ENCODE results near the gene MICOS13. TPM values are rescaled to one million over a fixed set of nuclear protein-coding genes. Genes with fewer than 3 reads are reported as not detected.

MICOS13 gene
- total RNA-seq, 2 experiments from 2014 or later, result 39.2 to 119 TPM

DNA sequence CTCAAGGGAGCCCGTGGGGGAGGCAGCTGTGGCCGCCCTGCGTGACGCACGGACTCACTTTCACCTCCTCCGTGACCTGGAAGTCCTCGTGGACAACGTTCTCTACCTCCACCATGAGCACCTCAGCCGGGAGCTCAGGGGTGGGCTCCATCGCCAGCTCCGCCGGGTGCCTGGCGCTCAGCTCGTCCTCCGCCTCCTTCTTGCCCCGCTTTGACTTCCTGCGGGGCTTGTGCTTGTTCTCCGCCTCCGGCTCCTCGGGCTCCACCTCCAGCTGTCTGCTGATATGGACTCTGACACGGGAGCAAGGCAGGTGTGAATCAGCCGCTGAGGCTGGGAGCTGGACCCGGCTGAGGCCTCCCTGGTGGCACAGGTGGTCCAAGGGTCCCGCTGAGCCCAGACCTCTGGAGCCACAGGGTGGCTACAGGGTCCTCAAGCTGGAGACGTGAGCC is 31.4 kb upstream of the MICOS13 start:
- H3K4me2 ChIP-seq (ENCODE audit: low read length), result no peak overlapping the region
- no peak overlapping the region for H3K4me3 ChIP-seq (ENCODE audit: low read depth, low read length, poor library complexity, severe bottlenecking)
- H2AFZ ChIP-seq (ENCODE audit: low read length), result no peak overlapping the region
- peaks cover 91% of the 10 kb centered on the region for H3K36me3 ChIP-seq (ENCODE audit: insufficient read depth, low read length)
- BruUV-seq (replicated peaks), result no TSS peak
- ChIA-PET CTCF (ENCODE audit: unreplicated experiment) (no interaction called here), POLR2A (no interaction called here)
- intact Hi-C loops (cut with micrococcal nuclease; ENCODE audit: unreplicated experiment), result no loop called here
- no peak for DNase-seq (ENCODE audit: low spot score)
- no peak for TF ChIP-seq CTCF (conservative IDR thresholded peaks at IDR 0.05; ENCODE audit: low read length)
- TF ChIP-seq EZH2phosphoT487 (IDR thresholded peaks at IDR 0.05; ENCODE audit: borderline replicate concordance, low read depth, low read length), result no peak
- H3K9me3 ChIP-seq (ENCODE audit: low read length), result no peaks in the 10 kb centered on the region
- no peak overlapping the region for H3K27ac ChIP-seq (ENCODE audit: low read depth, low read length, poor library complexity, severe bottlenecking)
- H4K20me1 ChIP-seq (ENCODE audit: insufficient read depth, low read length), result no peaks in the 10 kb centered on the region
- no peaks in the 10 kb centered on the region for H3K4me1 ChIP-seq (ENCODE audit: insufficient read depth, low read length, poor library complexity, severe bottlenecking)
- H3K9me2 ChIP-seq (ENCODE audit: insufficient read depth, low read length), result no peaks in the 10 kb centered on the region
- peaks cover 32% of the 10 kb centered on the region for H3K79me2 ChIP-seq (ENCODE audit: insufficient read depth, low read depth, low read length)

DNA sequence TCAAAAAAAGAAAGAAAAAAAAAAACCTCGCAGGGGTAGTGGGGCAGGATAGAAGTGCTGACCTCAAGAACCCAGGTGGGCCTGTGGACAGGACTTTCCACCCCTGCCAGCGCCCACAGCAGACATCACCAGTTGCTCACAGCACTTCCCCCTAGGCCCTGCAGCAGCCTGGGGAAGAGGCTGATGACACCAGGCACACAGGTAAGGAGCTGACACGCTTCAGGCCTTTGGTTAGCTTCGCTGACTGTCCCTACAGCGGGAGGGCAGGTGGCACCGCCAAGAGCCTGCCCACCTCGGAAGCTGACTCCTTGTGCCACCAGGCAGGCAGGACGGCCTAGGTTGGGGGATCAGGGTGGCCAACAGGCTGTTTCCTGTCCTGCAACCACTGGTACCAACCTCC is 30.7 kb upstream of the MICOS13 start:
- Histone ChIP-seq H3K9me3 (ENCODE audit: low read length) (no peaks in the 10 kb centered on the region), H3K4me3 (ENCODE audit: low read depth, low read length, poor library complexity, severe bottlenecking) (no peak overlapping the region), H4K20me1 (ENCODE audit: insufficient read depth, low read length) (no peaks in the 10 kb centered on the region), H3K4me2 (ENCODE audit: low read length) (no peak overlapping the region), H3K9me2 (ENCODE audit: insufficient read depth, low read length) (no peaks in the 10 kb centered on the region), H3K4me1 (ENCODE audit: insufficient read depth, low read length, poor library complexity, severe bottlenecking) (no peaks in the 10 kb centered on the region), H3K36me3 (ENCODE audit: insufficient read depth, low read length) (peaks cover 92% of the 10 kb centered on the region), H3K27ac (ENCODE audit: low read depth, low read length, poor library complexity, severe bottlenecking) (no peak overlapping the region), H2AFZ (ENCODE audit: low read length) (no peak overlapping the region), H3K79me2 (ENCODE audit: insufficient read depth, low read depth, low read length) (peaks cover 25% of the 10 kb centered on the region)
- intact Hi-C loops (cut with micrococcal nuclease; ENCODE audit: unreplicated experiment), result no loop called here
- DNase-seq (ENCODE audit: low spot score), result no peak
- BruUV-seq (replicated peaks), result no TSS peak
- ChIA-PET POLR2A (no interaction called here), CTCF (ENCODE audit: unreplicated experiment) (no interaction called here)
- TF ChIP-seq CTCF (conservative IDR thresholded peaks at IDR 0.05; ENCODE audit: low read length) (no peak), EZH2phosphoT487 (IDR thresholded peaks at IDR 0.05; ENCODE audit: borderline replicate concordance, low read depth, low read length) (no peak)

- POLR2A ChIA-PET, result no interaction called here
- DNase-seq (ENCODE audit: low spot score), result no peak
- Histone ChIP-seq H3K36me3 (ENCODE audit: insufficient read depth, low read length) (peaks cover 97% of the 10 kb centered on the region), H3K27ac (ENCODE audit: low read depth, low read length, poor library complexity, severe bottlenecking) (no peak overlapping the region), H3K9me3 (ENCODE audit: low read length) (no peaks in the 10 kb centered on the region), H3K4me1 (ENCODE audit: insufficient read depth, low read length, poor library complexity, severe bottlenecking) (no peaks in the 10 kb centered on the region), H4K20me1 (ENCODE audit: insufficient read depth, low read length) (no peaks in the 10 kb centered on the region), H3K4me2 (ENCODE audit: low read length) (no peak overlapping the region), H3K4me3 (ENCODE audit: low read depth, low read length, poor library complexity, severe bottlenecking) (no peak overlapping the region), H2AFZ (ENCODE audit: low read length) (no peak overlapping the region), H3K9me2 (ENCODE audit: insufficient read depth, low read length) (no peaks in the 10 kb centered on the region), H3K79me2 (ENCODE audit: insufficient read depth, low read depth, low read length) (no peaks in the 10 kb centered on the region)
- intact Hi-C loops (cut with micrococcal nuclease; ENCODE audit: unreplicated experiment), result no loop called here
- no peak for TF ChIP-seq CTCF (conservative IDR thresholded peaks at IDR 0.05; ENCODE audit: low read length)
- TF ChIP-seq EZH2phosphoT487 (IDR thresholded peaks at IDR 0.05; ENCODE audit: borderline replicate concordance, low read depth, low read length), result no peak
- no TSS peak for BruUV-seq (replicated peaks)
- CTCF ChIA-PET (ENCODE audit: unreplicated experiment), result no interaction called here
Measured at GRCh38 chr19:5707576-5708575, 27.6 kb upstream of the MICOS13 start.
